Measurements from ENCODE around the gene FAM181A. TPM values are rescaled to one million over a fixed set of nuclear protein-coding genes. Genes with fewer than 3 reads are reported as not detected.
A peak's percentile ranks its signal among the peaks of the same experiment; 100 is the strongest.

Gene FAM181A
- total and polyA plus RNA-seq, 12 donors = not detected

GRCh38 chr14:93947282-93947681 lies 20.1 kb downstream of the FAM181A start:
- no peaks in the 10 kb centered on the region for H3K27me3 ChIP-seq
- H3K4me1 ChIP-seq = peaks cover 0 to 43% (median 13%) of the 10 kb centered on the region in 9 donors
- H3K4me3 ChIP-seq = no peak overlapping the region
- H3K27ac ChIP-seq = peak overlapping the region in 8 of 10 donors; percentile 20 to 60 (median 41)
- DNase-seq = no peak
- H3K36me3 ChIP-seq = peaks cover 0 to 88% (median 29%) of the 10 kb centered on the region in 9 donors
- H3K9me3 ChIP-seq = no peaks in the 10 kb centered on the region
- ATAC-seq = peak in 5 of 8 donors; percentile 4 to 50 (median 30)
- intact Hi-C loops (cut with DNase I) = loop anchor here in 4 of 10 donors (10.0 kb wide), 1 partner anchor 188 kb away; no protein-coding TSS in a partner anchor
- 52 to 55% methylated on average over 19 of the region's 19 CpGs for WGBS, 2 donors
- TF ChIP-seq, protein P1, sequence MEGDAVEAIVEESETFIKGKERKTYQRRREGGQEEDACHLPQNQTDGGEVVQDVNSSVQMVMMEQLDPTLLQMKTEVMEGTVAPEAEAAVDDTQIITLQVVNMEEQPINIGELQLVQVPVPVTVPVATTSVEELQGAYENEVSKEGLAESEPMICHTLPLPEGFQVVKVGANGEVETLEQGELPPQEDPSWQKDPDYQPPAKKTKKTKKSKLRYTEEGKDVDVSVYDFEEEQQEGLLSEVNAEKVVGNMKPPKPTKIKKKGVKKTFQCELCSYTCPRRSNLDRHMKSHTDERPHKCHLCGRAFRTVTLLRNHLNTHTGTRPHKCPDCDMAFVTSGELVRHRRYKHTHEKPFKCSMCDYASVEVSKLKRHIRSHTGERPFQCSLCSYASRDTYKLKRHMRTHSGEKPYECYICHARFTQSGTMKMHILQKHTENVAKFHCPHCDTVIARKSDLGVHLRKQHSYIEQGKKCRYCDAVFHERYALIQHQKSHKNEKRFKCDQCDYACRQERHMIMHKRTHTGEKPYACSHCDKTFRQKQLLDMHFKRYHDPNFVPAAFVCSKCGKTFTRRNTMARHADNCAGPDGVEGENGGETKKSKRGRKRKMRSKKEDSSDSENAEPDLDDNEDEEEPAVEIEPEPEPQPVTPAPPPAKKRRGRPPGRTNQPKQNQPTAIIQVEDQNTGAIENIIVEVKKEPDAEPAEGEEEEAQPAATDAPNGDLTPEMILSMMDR (IDR thresholded peaks at IDR 0.05) = peak in 1 of 9 donors; percentile 6

GRCh38 chr14:93949511-93950075 lies 22.4 kb downstream of the FAM181A start:
- peaks cover 0 to 55% (median 23%) of the 10 kb centered on the region in 9 donors for H3K4me1 ChIP-seq
- WGBS, 2 donors = 83 to 87% methylated on average over 13 of the region's 13 CpGs
- ATAC-seq = no peak
- H3K36me3 ChIP-seq = peaks cover 0 to 85% (median 25%) of the 10 kb centered on the region in 9 donors
- no peak for DNase-seq
- no peaks in the 10 kb centered on the region for H3K27me3 ChIP-seq
- H3K4me3 ChIP-seq = no peak overlapping the region
- intact Hi-C loops (cut with DNase I) = loop anchor here in 4 of 10 donors (10.0 kb wide), 1 partner anchor 185 kb away; no protein-coding TSS in a partner anchor
- H3K9me3 ChIP-seq = no peaks in the 10 kb centered on the region
- H3K27ac ChIP-seq = no peak overlapping the region
- TF ChIP-seq, protein P1 (IDR thresholded peaks at IDR 0.05) = no peak

DNA sequence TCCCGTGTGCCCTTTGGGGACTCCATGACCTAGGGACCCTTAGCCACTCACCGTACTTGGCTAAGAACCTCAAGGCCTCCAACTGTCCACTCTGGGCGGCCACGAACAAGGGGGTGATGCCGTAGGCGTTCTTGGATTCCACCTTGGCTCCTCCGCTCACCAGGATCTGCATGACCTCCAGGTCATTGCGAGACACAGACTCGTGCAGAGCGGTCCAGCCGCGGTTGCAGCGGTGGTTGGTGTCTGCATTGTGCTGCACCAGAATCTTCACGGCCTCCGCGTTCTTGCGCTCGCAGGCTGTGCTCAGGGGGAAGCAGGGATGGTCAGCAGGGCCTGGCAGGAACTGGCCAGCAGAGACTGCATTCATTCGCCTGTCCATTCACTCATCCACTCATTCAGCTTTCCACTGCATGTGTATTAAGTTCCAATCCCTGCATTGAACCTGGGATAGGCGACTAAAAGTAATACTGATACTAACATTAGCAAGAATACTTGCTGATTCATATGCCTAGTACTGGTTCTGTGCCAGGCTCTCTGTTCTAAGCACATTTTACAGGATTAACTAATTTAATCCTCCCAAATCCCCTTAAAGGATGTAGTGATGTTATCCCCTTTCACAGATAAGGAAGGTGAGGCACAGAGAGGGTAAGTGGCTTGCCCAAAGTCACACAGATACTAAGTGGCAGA lies 23.9 kb downstream of the FAM181A start:
- Histone ChIP-seq H3K27ac (no peak overlapping the region), H3K27me3 (no peaks in the 10 kb centered on the region), H3K4me1 (peaks cover under 1 to 55% (median 32%) of the 10 kb centered on the region in 9 donors), H3K4me3 (no peak overlapping the region), H3K9me3 (no peaks in the 10 kb centered on the region), H3K36me3 (peaks cover 0 to 73% (median 25%) of the 10 kb centered on the region in 9 donors)
- TF ChIP-seq, protein P1 (IDR thresholded peaks at IDR 0.05) = no peak
- intact Hi-C loops (cut with DNase I) = no loop called here
- no peak for ATAC-seq
- 84 to 86% methylated on average over 20 of the region's 20 CpGs for WGBS, 2 donors
- no peak for DNase-seq

DNA sequence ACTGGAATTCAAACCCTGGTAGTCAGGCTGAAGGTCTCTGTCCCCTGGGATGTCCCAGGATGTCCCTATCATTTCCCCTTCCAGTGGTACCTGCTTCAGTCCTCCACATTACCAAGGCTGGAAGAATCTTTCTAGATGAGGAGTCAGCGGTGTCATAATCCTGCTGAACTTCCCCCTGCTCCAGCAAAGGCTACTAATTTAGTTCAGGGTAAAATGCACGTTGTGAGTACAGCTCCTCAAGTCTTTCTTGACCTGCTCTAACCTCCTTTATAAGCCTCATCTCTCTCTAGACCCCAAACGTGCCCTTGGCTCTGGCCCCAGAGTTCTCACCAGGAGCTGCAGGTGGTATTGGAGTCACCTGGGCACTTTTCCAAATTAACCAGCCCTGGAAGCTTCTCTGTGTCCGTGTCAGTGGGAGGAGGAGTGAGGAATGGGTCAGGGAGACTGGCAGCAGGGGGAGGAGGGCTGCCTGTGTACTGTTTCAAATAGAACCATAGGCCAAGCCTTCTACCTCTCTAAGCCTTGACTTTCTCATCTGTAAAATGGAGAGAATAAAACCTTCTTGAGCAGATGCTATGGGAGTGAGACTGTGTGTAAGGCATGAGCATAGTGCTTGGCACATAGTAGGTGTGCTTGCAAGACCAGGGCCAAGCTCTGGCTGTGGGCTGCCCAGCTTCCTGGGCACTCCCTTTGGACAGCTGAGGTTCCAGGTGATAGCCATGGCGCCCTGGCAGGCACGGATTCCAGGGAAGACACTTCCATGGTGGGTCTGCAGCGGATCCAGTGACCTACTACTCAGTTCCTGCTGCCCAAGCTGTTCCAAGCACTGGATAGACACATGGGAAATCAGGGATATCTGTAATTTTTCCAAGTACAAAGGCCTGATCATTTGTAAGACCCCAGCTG lies 24.7 kb downstream of the FAM181A start:
- ATAC-seq (no peak), DNase-seq (no peak)
- intact Hi-C loops (cut with DNase I) = no loop called here
- 53 to 56% methylated on average over 7 of the region's 7 CpGs for WGBS, 2 donors
- TF ChIP-seq, protein P1 (IDR thresholded peaks at IDR 0.05) = no peak
- no peak overlapping the region for H3K4me3 ChIP-seq
- H3K27me3 ChIP-seq = peaks cover 0 to 4% (median 0%) of the 10 kb centered on the region in 7 donors
- H3K4me1 ChIP-seq = peaks cover 7 to 56% (median 36%) of the 10 kb centered on the region in 9 donors
- peaks cover 0 to 65% (median 20%) of the 10 kb centered on the region in 9 donors for H3K36me3 ChIP-seq
- H3K9me3 ChIP-seq = no peaks in the 10 kb centered on the region
- peak overlapping the region in 3 of 10 donors; percentile 9 to 39 (median 12) for H3K27ac ChIP-seq

Data from heart right ventricle (tissue), 16 donors.